GM21390 (cell line): ENCODE measurements around the gene VENTX.
"Not testable (repeated sequence)": the region's sequence is repeated elsewhere in the genome, so short reads cannot be mapped to it uniquely, and the experiment has no call there.

Source experiments
- ATAC-seq: cut with Tn5 transposase; IDR thresholded peaks from one replicate; pipeline ENCODE4 v1.9.1; 2021; ENCODE audit not compliant: unreplicated experiment

VENTX gene

GRCh38 chr10:133254421-133255120, 16.9 kb downstream of the VENTX start:
- no peak for ATAC-seq

- no peak for ATAC-seq
Measured at GRCh38 chr10:133255323-133255722, 17.7 kb downstream of the VENTX start.

- ATAC-seq: no peak
Measured at GRCh38 chr10:133257489-133258065, 19.9 kb downstream of the VENTX start.

GRCh38 chr10:133258066-133258817, 20.6 kb downstream of the VENTX start:
- no peak for ATAC-seq

- ATAC-seq: no peak
Measured at GRCh38 chr10:133258818-133259601, 21.4 kb downstream of the VENTX start.

GRCh38 chr10:133259602-133259989, 21.9 kb downstream of the VENTX start:
- no peak for ATAC-seq

GRCh38 chr10:133260895-133261725, 23.5 kb downstream of the VENTX start:
- ATAC-seq: peak; percentile 49

GRCh38 chr10:133261726-133262325, 24.2 kb downstream of the VENTX start:
- peak; percentile 55 for ATAC-seq

GRCh38 chr10:133262696-133263095, 25.0 kb downstream of the VENTX start:
- no peak for ATAC-seq

GRCh38 chr10:133263674-133264073, 26.0 kb downstream of the VENTX start:
- no peak for ATAC-seq

GRCh38 chr10:133264461-133264860, 26.8 kb downstream of the VENTX start:
- ATAC-seq: no peak

GRCh38 chr10:133265052-133265451, 27.4 kb downstream of the VENTX start:
- not testable (repeated sequence) for ATAC-seq

GRCh38 chr10:133266056-133266795, 28.6 kb downstream of the VENTX start:
- ATAC-seq: no peak

GRCh38 chr10:133267293-133267692, 29.6 kb downstream of the VENTX start:
- no peak for ATAC-seq

GRCh38 chr10:133267829-133268228, 30.2 kb downstream of the VENTX start:
- ATAC-seq: no peak

- ATAC-seq: no peak
Measured at GRCh38 chr10:133268532-133268931, 30.9 kb downstream of the VENTX start.

GRCh38 chr10:133269367-133269766, 31.7 kb downstream of the VENTX start:
- no peak for ATAC-seq

- ATAC-seq: no peak
Measured at GRCh38 chr10:133270204-133270603, 32.5 kb downstream of the VENTX start.

GRCh38 chr10:133270773-133271297, 33.2 kb downstream of the VENTX start:
- no peak for ATAC-seq
